NCI-H187 treated with DMSO at 0.1 percent for 48 hours (cell line): ENCODE measurements around the gene KLHL17.
"Not testable (repeated sequence)": the region's sequence is repeated elsewhere in the genome, so short reads cannot be mapped to it uniquely, and the experiment has no call there.

Source experiments
- DNase-seq: peaks from one replicate; lab custom pipeline; 2025; lab: John Stamatoyannopoulos, UW

KLHL17 gene

DNA sequence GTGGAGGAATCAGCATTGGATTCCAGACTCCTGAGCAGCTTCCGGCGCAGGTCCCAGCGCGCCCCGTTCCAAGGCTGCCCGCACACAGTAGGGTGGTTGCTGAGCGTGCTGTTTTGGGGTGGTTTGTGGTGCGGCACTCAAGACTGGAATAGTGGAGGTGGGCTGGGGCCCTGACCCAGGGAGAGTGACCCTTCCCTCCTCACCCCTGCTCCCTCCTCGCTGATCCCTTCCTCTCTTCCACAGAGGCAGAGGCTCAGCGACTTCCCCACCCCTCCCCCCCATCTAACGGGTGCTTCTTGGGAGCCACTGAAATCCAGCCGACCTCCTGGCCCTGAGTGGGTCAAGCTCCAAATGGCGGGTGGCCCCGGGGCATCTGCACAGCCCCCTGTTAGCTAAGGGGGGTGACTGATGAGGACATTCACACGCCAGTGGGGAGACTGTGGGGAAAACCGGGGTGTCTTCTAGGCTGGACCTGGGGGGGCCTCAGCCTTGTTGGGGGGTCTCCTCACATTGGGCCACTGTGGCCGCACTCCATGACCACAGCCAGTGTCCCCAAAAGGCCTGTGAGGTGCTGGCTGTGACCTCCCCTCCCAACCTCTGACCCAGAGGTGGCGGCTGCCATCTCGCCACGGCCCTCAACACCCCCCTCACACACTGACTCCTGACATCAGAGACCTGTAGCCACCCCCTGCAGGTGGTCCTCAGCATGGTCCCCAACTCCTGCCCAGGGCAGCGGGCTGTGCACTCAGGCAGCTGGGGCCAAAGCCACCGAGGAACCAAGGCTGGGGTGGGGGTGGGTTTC, 43.4 kb downstream of the KLHL17 start:
- DNase-seq: no peak

- DNase-seq: no peak
These were observed 44.0 kb downstream of the KLHL17 start for GRCh38 chr1:1004420-1004779.

GRCh38 chr1:1004780-1005697, 44.7 kb downstream of the KLHL17 start:
- DNase-seq: no peak

DNA sequence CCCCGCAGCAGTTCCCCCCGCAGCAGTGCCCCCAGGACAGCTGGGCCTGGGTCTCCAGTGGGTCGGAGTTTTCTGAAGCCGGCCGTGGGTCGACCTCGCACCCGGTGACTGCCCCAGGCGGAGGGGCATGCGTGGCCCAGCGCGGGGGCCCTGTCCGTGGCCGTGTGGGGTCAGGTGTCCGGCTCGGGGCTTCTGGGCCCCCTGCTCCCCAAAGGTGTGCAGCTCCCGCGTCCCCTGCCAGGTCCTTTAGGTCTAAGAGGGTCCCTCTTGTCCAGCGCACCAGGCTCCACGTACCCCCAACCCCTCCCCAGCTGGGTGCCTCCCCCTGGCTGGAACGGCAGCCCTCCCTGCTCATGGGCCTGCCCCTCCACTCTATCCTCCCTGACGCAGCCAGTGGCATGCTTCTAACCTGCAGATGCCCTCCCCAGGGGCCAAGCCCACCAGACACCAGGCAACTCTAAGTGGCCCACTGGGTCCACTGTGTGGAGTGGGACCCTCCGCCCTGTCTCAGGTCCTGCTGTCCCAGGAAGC, 45.5 kb downstream of the KLHL17 start:
- no peak for DNase-seq

GRCh38 chr1:1006305-1007159, 46.1 kb downstream of the KLHL17 start:
- no peak for DNase-seq

DNA sequence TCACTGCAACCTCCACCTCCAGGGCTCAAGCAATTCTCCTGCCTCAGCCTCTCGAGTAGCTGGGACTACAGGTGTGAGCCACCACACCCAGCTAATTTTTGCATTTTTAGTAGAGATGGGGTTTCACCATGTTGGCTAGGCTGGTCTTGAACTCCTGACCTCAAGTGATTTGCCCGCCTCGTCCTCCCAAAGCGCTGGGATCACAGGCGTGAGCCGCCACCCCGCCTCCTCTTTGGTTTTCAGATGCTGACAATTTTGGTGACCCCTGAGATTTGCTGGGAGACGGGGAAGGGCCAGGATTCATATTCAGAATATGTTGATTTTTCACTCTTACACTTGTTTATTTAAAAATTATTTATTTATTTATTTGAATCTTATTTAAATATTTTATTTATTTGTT, 49.7 kb downstream of the KLHL17 start:
- DNase-seq: not testable (repeated sequence)

DNA sequence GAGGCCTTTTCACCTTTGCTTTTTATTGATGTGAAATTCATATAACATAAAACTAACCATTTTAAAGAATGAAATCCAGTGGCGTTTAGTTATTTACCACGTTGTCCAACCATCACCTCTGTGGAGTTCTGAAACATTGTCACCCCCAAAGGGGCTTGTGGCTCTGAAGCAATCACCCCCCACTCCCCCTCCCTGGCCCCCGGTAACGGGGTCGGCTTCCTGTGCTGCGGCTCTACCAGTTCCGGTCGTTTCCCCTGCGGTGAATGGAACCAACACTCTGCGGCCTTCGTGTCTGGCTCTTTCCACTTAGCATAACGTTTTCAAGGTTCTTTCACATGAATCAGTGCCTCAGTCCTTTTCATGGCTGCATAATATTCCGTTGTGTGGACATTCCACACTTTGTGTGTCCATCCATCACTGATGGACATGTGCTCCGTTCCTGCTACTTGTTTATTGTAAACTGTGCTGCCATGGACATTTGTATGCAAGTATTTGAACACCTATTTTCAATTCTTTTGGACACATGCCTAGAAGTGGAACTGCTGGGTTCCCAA, 51.1 kb downstream of the KLHL17 start:
- no peak for DNase-seq

- not testable (repeated sequence) for DNase-seq
These were observed 52.3 kb downstream of the KLHL17 start for GRCh38 chr1:1012736-1013104.

GRCh38 chr1:1013105-1013921, 52.9 kb downstream of the KLHL17 start, which contains the start of gene ISG15:
TSS of gene ISG15 (plus strand) at chr1:1013497. CDS start at chr1:1013574, 77 bp downstream.
- no peak for DNase-seq

DNA sequence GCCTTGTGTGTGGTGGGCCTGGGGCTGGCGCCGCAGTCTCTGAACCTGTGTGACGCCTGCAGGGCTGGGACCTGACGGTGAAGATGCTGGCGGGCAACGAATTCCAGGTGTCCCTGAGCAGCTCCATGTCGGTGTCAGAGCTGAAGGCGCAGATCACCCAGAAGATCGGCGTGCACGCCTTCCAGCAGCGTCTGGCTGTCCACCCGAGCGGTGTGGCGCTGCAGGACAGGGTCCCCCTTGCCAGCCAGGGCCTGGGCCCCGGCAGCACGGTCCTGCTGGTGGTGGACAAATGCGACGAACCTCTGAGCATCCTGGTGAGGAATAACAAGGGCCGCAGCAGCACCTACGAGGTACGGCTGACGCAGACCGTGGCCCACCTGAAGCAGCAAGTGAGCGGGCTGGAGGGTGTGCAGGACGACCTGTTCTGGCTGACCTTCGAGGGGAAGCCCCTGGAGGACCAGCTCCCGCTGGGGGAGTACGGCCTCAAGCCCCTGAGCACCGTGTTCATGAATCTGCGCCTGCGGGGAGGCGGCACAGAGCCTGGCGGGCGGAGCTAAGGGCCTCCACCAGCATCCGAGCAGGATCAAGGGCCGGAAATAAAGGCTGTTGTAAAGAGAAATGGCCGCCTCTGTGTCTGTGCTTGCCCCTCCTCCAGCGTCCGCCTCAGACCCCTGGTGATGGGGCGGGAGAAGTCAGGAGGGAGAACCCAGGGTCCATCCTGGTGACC, 53.7 kb downstream of the KLHL17 start:
- no peak for DNase-seq

DNA sequence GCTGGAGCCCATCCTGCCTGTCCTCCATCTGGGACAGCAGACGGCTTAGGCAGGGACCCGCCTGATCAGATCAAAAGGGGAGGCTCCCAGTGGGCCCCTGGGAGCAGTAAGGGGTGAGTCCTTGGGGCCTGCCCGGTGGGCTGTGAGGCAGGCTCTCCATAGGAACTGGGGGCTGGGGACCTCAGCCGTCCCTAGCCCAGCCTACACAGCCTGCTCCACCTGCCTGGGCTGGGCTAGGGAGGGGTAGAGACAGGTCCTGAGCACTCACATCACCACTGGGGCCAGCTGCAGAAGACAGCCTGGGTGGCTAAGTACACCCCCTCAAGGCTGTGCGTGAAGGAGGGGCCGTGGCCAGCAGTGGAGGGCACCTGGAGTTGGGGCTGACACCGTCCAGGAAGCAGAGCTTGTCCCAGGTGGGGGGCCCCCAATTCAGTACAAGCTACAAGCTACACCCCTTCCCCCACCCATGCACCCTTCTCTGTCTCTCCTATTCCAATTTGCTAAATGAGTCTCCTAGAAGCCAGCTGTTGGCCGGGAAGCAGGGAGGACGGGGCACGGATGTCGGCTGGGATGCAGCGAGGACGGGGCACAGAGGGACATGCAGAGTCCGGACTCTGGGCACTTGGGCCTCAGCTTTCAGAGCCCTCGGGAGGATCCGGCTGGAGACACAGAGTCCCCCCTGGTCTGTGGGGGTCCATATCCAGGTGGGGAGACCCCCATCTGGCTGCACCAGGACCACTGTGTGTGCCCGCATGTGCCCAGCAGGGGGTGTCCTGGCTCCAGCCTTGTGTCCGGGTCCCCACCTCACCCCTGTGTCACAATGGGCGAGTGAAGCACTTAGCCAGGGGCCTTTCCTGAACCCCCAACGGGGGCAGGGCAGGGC, 54.7 kb downstream of the KLHL17 start:
- no peak for DNase-seq
